Fibroblast of lung (primary cell): ENCODE results near the gene TLCD2. TPM values are rescaled to one million over a fixed set of nuclear protein-coding genes. Genes with fewer than 3 reads are reported as not detected.

Experiments used
- DNase-seq, 2 donors: peaks; one replicate each; pipeline versions ENCODE4 v3.0.0 to v3.0.0-alpha.2; 2010; ENCODE audit warnings: low read depth in 2 of 2
- H2AFZ ChIP-seq: 2 replicates; pipeline ENCODE4 v1.5.1; 2012; ENCODE audit warnings: low read length, control low read depth, inconsistent platforms
- H3K27ac ChIP-seq: 2 replicates; pipeline ENCODE4 v1.5.1; 2011; ENCODE audit warnings: low read length, control low read depth; ENCODE audit not compliant: insufficient read depth
- H3K27me3 ChIP-seq: 2 replicates; pipeline ENCODE4 v1.5.1; 2011; ENCODE audit warnings: mild to moderate bottlenecking, low read length; ENCODE audit not compliant: control insufficient read depth, insufficient read depth
- H3K36me3 ChIP-seq: 2 replicates; pipeline ENCODE4 v1.5.1; 2011; ENCODE audit warnings: low read length; ENCODE audit not compliant: control insufficient read depth, insufficient read depth
- H3K4me1 ChIP-seq: 2 replicates; pipeline ENCODE4 v1.5.1; 2011; ENCODE audit warnings: low read length; ENCODE audit not compliant: control insufficient read depth, insufficient read depth; ENCODE audit errors: extremely low read depth
- H3K4me2 ChIP-seq: 2 replicates; pipeline ENCODE4 v1.5.1; 2011; ENCODE audit warnings: low read length, control low read depth; ENCODE audit not compliant: insufficient read depth; ENCODE audit errors: extremely low read depth
- H3K4me3 ChIP-seq, 4 experiments: fragments of 200-600 bp in 1 of 4; sonication (generic) in 1 of 4; replicated peaks in 1 of 4; 2 replicates each; pipeline ENCODE4 v1.5.1; 2011 to 2016; ENCODE audit warnings: low read length in 4 of 4, low read depth in 3 of 4, mild to moderate bottlenecking in 3 of 4, control low read depth in 2 of 4, inconsistent platforms in 1 of 4, mixed read lengths in 1 of 4; ENCODE audit not compliant: insufficient read depth in 1 of 4; ENCODE audit errors: control extremely low read depth in 1 of 4
- H3K79me2 ChIP-seq: 2 replicates; pipeline ENCODE4 v1.5.1; 2012; ENCODE audit warnings: mild to moderate bottlenecking, low read length, inconsistent platforms; ENCODE audit not compliant: control insufficient read depth, insufficient read depth
- H3K9ac ChIP-seq: 2 replicates; pipeline ENCODE4 v1.5.1; 2011; ENCODE audit warnings: mild to moderate bottlenecking, low read length, control low read depth; ENCODE audit not compliant: insufficient read depth
- H3K9me3 ChIP-seq: 2 replicates; pipeline ENCODE4 v1.5.1; 2012; ENCODE audit warnings: low read depth, low read length; ENCODE audit not compliant: control insufficient read depth, insufficient read depth
- H4K20me1 ChIP-seq: 2 replicates; pipeline ENCODE4 v1.5.1; 2011; ENCODE audit warnings: low read length; ENCODE audit not compliant: control insufficient read depth, insufficient read depth; ENCODE audit errors: extremely low read depth
- CTCF ChIP-seq, 2 donors: IDR thresholded peaks in 1 of 2; conservative IDR thresholded peaks in 1 of 2; 1 replicate in 1 of 2; 2 replicates in 1 of 2; pipeline ENCODE4 v1.5.1; 2011 to 2012; ENCODE audit warnings: low read length in 2 of 2, control low read depth in 1 of 2, inconsistent platforms in 1 of 2, low read depth in 1 of 2, mild to moderate bottlenecking in 1 of 2
- EZH2 ChIP-seq: IDR thresholded peaks from 2 replicates; pipeline ENCODE4 v1.5.1; 2012; ENCODE audit warnings: low read length, control low read depth, mild to moderate bottlenecking; ENCODE audit errors: missing control alignments
- polyA plus RNA-seq, 2 donors: library from polyadenylated mRNA; depleted of rRNA in 1 of 2; stranded (reverse) in 1 of 2; unstranded in 1 of 2; fragments of >200 nt; gene quantifications; 2 replicates each; pipeline ENCODE4 v1.2.1, GENCODE V29; 2011 to 2012; ENCODE audit warnings: missing spikeins in 1 of 2
- total RNA-seq: library from RNA; depleted of rRNA; stranded (reverse); fragments of >200 nt; gene quantifications from 2 replicates; pipeline ENCODE4 v1.2.1, GENCODE V29; 2014

Gene TLCD2
- total and polyA plus RNA-seq, 2 donors (not counting 1 experiment from before 2014, with no cell fraction given), result 7.1 to 9.7 TPM

- H2AFZ ChIP-seq, result peak within 1 kb of the TSS; percentile 97
- TF ChIP-seq CTCF (conservative IDR thresholded peaks at IDR 0.05 in 1 of 2, IDR thresholded peaks at IDR 0.05 in 1 of 2; ENCODE audit: low read depth in 1 of 2, low read length in 2 of 2) (no peak), EZH2 (no peak)
- no peaks in the 10 kb centered on the region for H4K20me1 ChIP-seq
- peak within 1 kb of the TSS; percentile 74 for H3K27ac ChIP-seq
- peak; percentile 93 to 97 for DNase-seq
- peaks cover 3% of the 10 kb centered on the region for H3K4me1 ChIP-seq
- peak within 1 kb of the TSS; percentile 52 to 91 (median 89) for H3K4me3 ChIP-seq
- H3K4me2 ChIP-seq, result peak within 1 kb of the TSS; percentile 99
- no peaks in the 10 kb centered on the region for H3K9me3 ChIP-seq
- peaks cover 34% of the 10 kb centered on the region for H3K79me2 ChIP-seq
- H3K36me3 ChIP-seq, result peaks cover 20% of the 10 kb centered on the region
- peak within 1 kb of the TSS; percentile 89 for H3K9ac ChIP-seq
- no peaks in the 10 kb centered on the region for H3K27me3 ChIP-seq
Measured at GRCh38 chr17:1684378-1685189, 25.6 kb downstream of the TLCD2 start, which contains the start of gene PRPF8. TSS of gene PRPF8 (minus strand) at chr17:1684867. CDS start at chr17:1684571, 296 bp downstream.

- peaks cover 26% of the 10 kb centered on the region for H3K36me3 ChIP-seq
- no peaks in the 10 kb centered on the region for H3K27me3 ChIP-seq
- H4K20me1 ChIP-seq, result no peaks in the 10 kb centered on the region
- no peak overlapping the region for H2AFZ ChIP-seq
- H3K4me1 ChIP-seq, result peaks cover 3% of the 10 kb centered on the region
- H3K9ac ChIP-seq, result no peak overlapping the region
- peak overlapping the region; percentile 88 for H3K4me2 ChIP-seq
- peak overlapping the region; percentile 74 for H3K27ac ChIP-seq
- peaks cover 36% of the 10 kb centered on the region for H3K79me2 ChIP-seq
- TF ChIP-seq EZH2 (no peak), CTCF (conservative IDR thresholded peaks at IDR 0.05 in 1 of 2, IDR thresholded peaks at IDR 0.05 in 1 of 2; ENCODE audit: low read depth in 1 of 2, low read length in 2 of 2) (no peak)
- H3K4me3 ChIP-seq, result peak overlapping the region; percentile 45 to 91 (median 89)
- no peak for DNase-seq
- no peaks in the 10 kb centered on the region for H3K9me3 ChIP-seq
Measured at GRCh38 chr17:1683459-1683858, 26.7 kb downstream of the TLCD2 start.

GRCh38 chr17:1676401-1676800, 33.8 kb downstream of the TLCD2 start:
- no peak for TF ChIP-seq CTCF (conservative IDR thresholded peaks at IDR 0.05 in 1 of 2, IDR thresholded peaks at IDR 0.05 in 1 of 2; ENCODE audit: low read depth in 1 of 2, low read length in 2 of 2)
- TF ChIP-seq EZH2, result no peak
- DNase-seq, result no peak
- H3K9me3 ChIP-seq, result no peaks in the 10 kb centered on the region
- no peaks in the 10 kb centered on the region for H3K27me3 ChIP-seq
- peaks cover 56% of the 10 kb centered on the region for H3K36me3 ChIP-seq
- H3K9ac ChIP-seq, result no peak overlapping the region
- H3K79me2 ChIP-seq, result peaks cover 7% of the 10 kb centered on the region
- no peak overlapping the region for H3K27ac ChIP-seq
- H3K4me2 ChIP-seq, result no peak overlapping the region
- H2AFZ ChIP-seq, result no peak overlapping the region
- no peaks in the 10 kb centered on the region for H3K4me1 ChIP-seq
- no peaks in the 10 kb centered on the region for H4K20me1 ChIP-seq
- no peak overlapping the region for H3K4me3 ChIP-seq
